Measurements from ENCODE around the gene UST. TPM values are rescaled to one million over a fixed set of nuclear protein-coding genes. Genes with fewer than 3 reads are reported as not detected.
A peak's percentile ranks its signal among the peaks of the same experiment; 100 is the strongest.

Gene UST
- total RNA-seq, 2 donors from 2014 or later: 1.6 to 7.5 TPM

- Mint-ChIP-seq H3K36me3 (ENCODE audit: low read depth) (peaks cover 12% of the 10 kb centered on the region), H3K4me3 (peak overlapping the region; percentile 97), H3K27ac (peak overlapping the region; percentile 96), H3K4me1 (peaks cover 40% of the 10 kb centered on the region), H3K27me3 (no peaks in the 10 kb centered on the region), H3K9me3 (no peaks in the 10 kb centered on the region)
- no peak for ATAC-seq (replicated peaks)
Measured at GRCh38 chr6:149059557-149059956, 312.7 kb downstream of the UST start.

- peak overlapping the region; percentile 97 for H3K4me3 Mint-ChIP-seq
- peaks cover 12% of the 10 kb centered on the region for H3K36me3 Mint-ChIP-seq (ENCODE audit: low read depth)
- peaks cover 37% of the 10 kb centered on the region for H3K4me1 Mint-ChIP-seq
Measured at GRCh38 chr6:149060300-149060984, 313.6 kb downstream of the UST start.

GRCh38 chr6:149060985-149061760, 314.3 kb downstream of the UST start:
- H3K27ac Mint-ChIP-seq: peak overlapping the region; percentile 96
- no peaks in the 10 kb centered on the region for H3K27me3 Mint-ChIP-seq
- peaks cover 40% of the 10 kb centered on the region for H3K4me1 Mint-ChIP-seq
- H3K9me3 Mint-ChIP-seq: no peaks in the 10 kb centered on the region
- H3K36me3 Mint-ChIP-seq (ENCODE audit: low read depth): peaks cover 12% of the 10 kb centered on the region
- no peak for ATAC-seq (replicated peaks)
- peak overlapping the region; percentile 97 for H3K4me3 Mint-ChIP-seq

More at GRCh38 chr6:149060300-149060984, 313.6 kb downstream of the UST start:
- Mint-ChIP-seq H3K27ac (peak overlapping the region; percentile 96), H3K9me3 (no peaks in the 10 kb centered on the region), H3K27me3 (no peaks in the 10 kb centered on the region)
- peak; percentile 84 for ATAC-seq (replicated peaks)

- H3K27me3 Mint-ChIP-seq: no peaks in the 10 kb centered on the region
- ATAC-seq (replicated peaks): no peak
- peaks cover 12% of the 10 kb centered on the region for H3K36me3 Mint-ChIP-seq (ENCODE audit: low read depth)
- H3K4me3 Mint-ChIP-seq: peak overlapping the region; percentile 97
- H3K27ac Mint-ChIP-seq: no peak overlapping the region
- no peaks in the 10 kb centered on the region for H3K9me3 Mint-ChIP-seq
- peaks cover 48% of the 10 kb centered on the region for H3K4me1 Mint-ChIP-seq
Measured at GRCh38 chr6:149061930-149062329, 315.1 kb downstream of the UST start.

- peaks cover 12% of the 10 kb centered on the region for H3K36me3 Mint-ChIP-seq (ENCODE audit: low read depth)
- H3K4me3 Mint-ChIP-seq: peak overlapping the region; percentile 97
- peak overlapping the region; percentile 79 for H3K27ac Mint-ChIP-seq
Measured at GRCh38 chr6:149062653-149063348, 316.0 kb downstream of the UST start.

GRCh38 chr6:149063468-149063867, 316.6 kb downstream of the UST start:
- H3K4me1 Mint-ChIP-seq: peaks cover 45% of the 10 kb centered on the region
- H3K4me3 Mint-ChIP-seq: peak overlapping the region; percentile 72
- H3K27ac Mint-ChIP-seq: peak overlapping the region; percentile 79
- no peak for ATAC-seq (replicated peaks)
- H3K9me3 Mint-ChIP-seq: no peaks in the 10 kb centered on the region
- peaks cover 12% of the 10 kb centered on the region for H3K36me3 Mint-ChIP-seq (ENCODE audit: low read depth)
- H3K27me3 Mint-ChIP-seq: no peaks in the 10 kb centered on the region

More at GRCh38 chr6:149062653-149063348, 316.0 kb downstream of the UST start:
- peaks cover 45% of the 10 kb centered on the region for H3K4me1 Mint-ChIP-seq
- no peaks in the 10 kb centered on the region for H3K9me3 Mint-ChIP-seq
- H3K27me3 Mint-ChIP-seq: no peaks in the 10 kb centered on the region
- no peak for ATAC-seq (replicated peaks)

GRCh38 chr6:149064001-149064659, 317.3 kb downstream of the UST start:
- Mint-ChIP-seq H3K4me1 (peaks cover 45% of the 10 kb centered on the region), H3K4me3 (peak overlapping the region; percentile 72), H3K27ac (peak overlapping the region; percentile 79), H3K9me3 (no peaks in the 10 kb centered on the region), H3K27me3 (no peaks in the 10 kb centered on the region), H3K36me3 (ENCODE audit: low read depth) (peaks cover 12% of the 10 kb centered on the region)
- peak; percentile 64 for ATAC-seq (replicated peaks)

GRCh38 chr6:149064660-149065015, 317.8 kb downstream of the UST start:
- peaks cover 12% of the 10 kb centered on the region for H3K36me3 Mint-ChIP-seq (ENCODE audit: low read depth)
- H3K9me3 Mint-ChIP-seq: no peaks in the 10 kb centered on the region
- no peak for ATAC-seq (replicated peaks)
- H3K27me3 Mint-ChIP-seq: no peaks in the 10 kb centered on the region
- peak overlapping the region; percentile 72 for H3K4me3 Mint-ChIP-seq
- peak overlapping the region; percentile 79 for H3K27ac Mint-ChIP-seq
- H3K4me1 Mint-ChIP-seq: peaks cover 42% of the 10 kb centered on the region

- H3K4me3 Mint-ChIP-seq: peak overlapping the region; percentile 72
- H3K4me1 Mint-ChIP-seq: peaks cover 37% of the 10 kb centered on the region
- H3K27ac Mint-ChIP-seq: peak overlapping the region; percentile 91
- H3K36me3 Mint-ChIP-seq (ENCODE audit: low read depth): peaks cover 12% of the 10 kb centered on the region
- H3K27me3 Mint-ChIP-seq: no peaks in the 10 kb centered on the region
- ATAC-seq (replicated peaks): no peak
- no peaks in the 10 kb centered on the region for H3K9me3 Mint-ChIP-seq
Measured at GRCh38 chr6:149065121-149065520, 318.3 kb downstream of the UST start.

- Mint-ChIP-seq H3K36me3 (ENCODE audit: low read depth) (peaks cover 6% of the 10 kb centered on the region), H3K27me3 (no peaks in the 10 kb centered on the region), H3K9me3 (no peaks in the 10 kb centered on the region), H3K4me1 (peaks cover 32% of the 10 kb centered on the region), H3K4me3 (peak overlapping the region; percentile 72), H3K27ac (peak overlapping the region; percentile 91)
- ATAC-seq (replicated peaks): peak; percentile 88
Measured at GRCh38 chr6:149065658-149066556, 319.1 kb downstream of the UST start.

GRCh38 chr6:149071997-149072396, 325.2 kb downstream of the UST start:
- Mint-ChIP-seq H3K4me3 (no peak overlapping the region), H3K27me3 (no peaks in the 10 kb centered on the region), H3K27ac (no peak overlapping the region), H3K4me1 (peaks cover 22% of the 10 kb centered on the region), H3K36me3 (ENCODE audit: low read depth) (peaks cover 19% of the 10 kb centered on the region), H3K9me3 (peaks cover 3% of the 10 kb centered on the region)
- ATAC-seq (replicated peaks): no peak

GRCh38 chr6:149074832-149075258, 328.0 kb downstream of the UST start:
- ATAC-seq (replicated peaks): no peak
- peak overlapping the region; percentile 92 for H3K27ac Mint-ChIP-seq
- H3K4me1 Mint-ChIP-seq: peaks cover 32% of the 10 kb centered on the region
- H3K9me3 Mint-ChIP-seq: peaks cover 3% of the 10 kb centered on the region
- H3K4me3 Mint-ChIP-seq: peak overlapping the region; percentile 77
- H3K36me3 Mint-ChIP-seq (ENCODE audit: low read depth): peaks cover 27% of the 10 kb centered on the region
- H3K27me3 Mint-ChIP-seq: no peaks in the 10 kb centered on the region

- peaks cover 33% of the 10 kb centered on the region for H3K4me1 Mint-ChIP-seq
- H3K27ac Mint-ChIP-seq: peak overlapping the region; percentile 92
- peak overlapping the region; percentile 77 for H3K4me3 Mint-ChIP-seq
- peak; percentile 79 for ATAC-seq (replicated peaks)
- H3K27me3 Mint-ChIP-seq: no peaks in the 10 kb centered on the region
- H3K9me3 Mint-ChIP-seq: peaks cover 3% of the 10 kb centered on the region
- H3K36me3 Mint-ChIP-seq (ENCODE audit: low read depth): peaks cover 27% of the 10 kb centered on the region
Measured at GRCh38 chr6:149075616-149076354, 329.0 kb downstream of the UST start.
